Aorta (tissue), 5 donors: ENCODE data around the gene CACNA1B. TPM values are rescaled to one million over a fixed set of nuclear protein-coding genes. Genes with fewer than 3 reads are reported as not detected.
A peak's percentile ranks its signal among the peaks of the same experiment; 100 is the strongest.

ENCODE experiments used
- ATAC-seq: fragments of 200-7000 bp; cut with Tn5 transposase; one replicate; pipeline ENCODE4 v1.9.1; 2022; ENCODE audit warnings: moderate library complexity; ENCODE audit not compliant: low FRiP score
- DNase-seq, 2 donors: peaks; one replicate each; pipeline ENCODE4 v3.0.0-alpha.2; 2020
- H3K27ac ChIP-seq, 2 donors: one replicate each; pipeline ENCODE4 v1.5.1; 2013; ENCODE audit warnings: low read length in 2 of 2, mild to moderate bottlenecking in 2 of 2, moderate library complexity in 2 of 2, control low read depth in 1 of 2, inconsistent platforms in 1 of 2, low read depth in 1 of 2
- H3K27me3 ChIP-seq, 2 donors: one replicate each; pipeline ENCODE4 v1.6.1; 2013; ENCODE audit warnings: control low read depth in 1 of 2, low read length in 1 of 2, mild to moderate bottlenecking in 1 of 2, moderate library complexity in 1 of 2; ENCODE audit not compliant: insufficient read depth in 2 of 2, control insufficient read depth in 1 of 2
- H3K36me3 ChIP-seq, 2 donors: one replicate each; pipeline ENCODE4 v1.6.1; 2013; ENCODE audit warnings: control low read depth in 1 of 2, low read length in 1 of 2, mild to moderate bottlenecking in 1 of 2; ENCODE audit not compliant: insufficient read depth in 2 of 2, control insufficient read depth in 1 of 2
- H3K4me1 ChIP-seq, 2 donors: one replicate each; pipeline ENCODE4 v1.6.1; 2013; ENCODE audit warnings: low read length in 2 of 2, control low read depth in 1 of 2, mild to moderate bottlenecking in 1 of 2, moderate library complexity in 1 of 2; ENCODE audit not compliant: insufficient read depth in 2 of 2, control insufficient read depth in 1 of 2
- H3K4me3 ChIP-seq, 2 donors: one replicate each; pipeline ENCODE4 v1.5.1; 2013; ENCODE audit warnings: low read length in 2 of 2, control low read depth in 1 of 2, mild to moderate bottlenecking in 1 of 2
- H3K9me3 ChIP-seq: one replicate; pipeline ENCODE4 v1.6.1; 2013; ENCODE audit warnings: mild to moderate bottlenecking, low read length; ENCODE audit not compliant: control insufficient read depth
- WGBS, 2 donors: extraction: QIAGEN DNeasy Blood & Tissue Kit; methylation state at CpG; one replicate each; pipeline ENCODE4 v1.1.7; 2013; 5-methylcytosine and 5-hydroxymethylcytosine counted together
- intact Hi-C, 2 donors: fragments of 100-400 bp; cut with DNase I; formaldehyde crosslinking; loops; one replicate each; pipeline versions ENCODE4 v1.14.2 to v1.15.0; 2022
- polyA plus RNA-seq, 2 donors: library from polyadenylated mRNA; stranded (reverse); fragments of 200-250 nt; gene quantifications; one replicate each; pipeline ENCODE4 v1.2.3, GENCODE V29; 2013
- total RNA-seq, 2 donors: library from RNA; stranded (reverse); fragmentation: NEBNext Ultra II Directional; extraction: Animal tissue kit (Norgen Biotek cat#: 25700); gene quantifications; one replicate each; pipeline ENCODE4 v1.2.1, GENCODE V29; 2021
- donor health status: healthy with polysubstance abuse.
- donor health status: Bipolar disorder and iron deficiency.
- donor health status: DM: no; HTN: no; CAD: no.
- donor health status: DM: no; HTN: no; CAD: no.
- donor health status: DM: yes; HTN: yes; CAD: no.

The CACNA1B gene
- total and polyA plus RNA-seq, 4 donors: under 0.01 to 0.05 (median 0.03) TPM; not detected in 1

DNA sequence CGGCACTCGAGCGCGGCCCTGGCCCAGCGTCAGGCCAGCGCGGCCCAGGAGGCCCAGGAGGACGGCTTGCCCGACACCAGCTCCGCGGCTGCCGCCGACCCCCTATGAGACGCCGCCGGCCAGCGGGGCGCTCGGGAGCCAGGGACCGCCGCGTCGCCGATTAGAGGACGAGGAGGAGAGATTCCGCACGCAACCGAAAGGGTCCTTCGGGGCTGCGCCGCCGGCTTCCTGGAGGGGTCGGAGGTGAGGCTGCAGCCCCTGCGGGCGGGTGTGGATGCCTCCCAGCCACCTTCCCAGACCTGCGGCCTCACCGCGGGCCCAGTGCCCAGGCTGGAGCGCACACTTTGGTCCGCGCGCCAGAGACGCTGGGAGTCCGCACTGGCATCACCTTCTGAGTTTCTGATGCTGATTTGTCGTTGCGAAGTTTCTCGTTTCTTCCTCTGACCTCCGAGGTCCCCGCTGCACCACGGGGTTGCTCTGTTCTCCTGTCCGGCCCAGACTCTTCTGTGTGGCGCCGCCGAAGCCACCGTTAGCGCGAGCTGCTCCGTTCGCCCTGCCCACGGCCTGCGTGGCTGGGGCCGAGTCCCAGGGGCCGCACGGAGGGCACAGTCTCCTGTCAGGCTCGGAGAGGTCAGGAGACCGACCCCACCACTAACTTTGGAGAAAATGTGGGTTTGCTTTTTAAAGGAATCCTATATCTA is 42.6 kb upstream of the CACNA1B start:
- Histone ChIP-seq H3K4me3 (no peak overlapping the region), H3K4me1 (no peaks in the 10 kb centered on the region), H3K36me3 (peaks cover 3 to 7% of the 10 kb centered on the region in 2 donors), H3K9me3 (no peaks in the 10 kb centered on the region), H3K27me3 (no peaks in the 10 kb centered on the region), H3K27ac (no peak overlapping the region)
- peak in 1 of 2 donors; percentile 41 for DNase-seq
- intact Hi-C loops: no loop called here
- no peak for ATAC-seq
- WGBS, 2 donors: 96% methylated on average over 55 to 66 of the region's 66 CpGs

DNA sequence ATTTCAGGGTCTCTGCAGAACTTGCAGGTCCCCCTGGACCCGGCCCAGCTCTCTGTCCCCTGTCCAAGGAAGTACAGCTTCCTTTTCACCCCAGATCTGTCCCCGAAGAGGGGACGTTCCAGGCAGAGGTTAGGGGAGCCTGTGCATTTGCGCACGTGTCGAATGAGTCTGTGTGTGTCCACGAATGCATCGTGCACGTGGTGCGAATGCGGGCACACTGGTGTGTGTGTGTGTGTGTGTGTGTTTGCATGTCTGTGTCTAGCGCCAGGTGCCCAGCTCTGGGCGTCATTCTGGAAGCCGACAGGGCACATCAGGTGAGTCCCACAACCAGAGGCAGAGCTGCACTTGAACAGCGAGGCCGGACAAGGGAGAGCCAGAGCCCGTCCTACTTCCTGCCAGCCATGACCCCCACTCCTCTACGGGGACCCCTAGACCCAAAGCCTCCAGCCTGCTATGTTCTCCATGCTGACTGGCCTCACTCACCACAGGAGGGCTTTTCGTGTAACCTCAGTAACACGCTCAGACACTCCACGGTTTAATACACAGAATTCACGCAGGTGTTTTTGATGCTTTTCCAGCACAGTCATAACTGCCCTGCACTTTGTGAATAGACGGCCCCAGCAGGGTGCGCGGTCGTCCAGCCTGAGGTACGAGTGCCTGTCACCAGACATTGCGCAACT is 41.3 kb upstream of the CACNA1B start:
- H3K4me1 ChIP-seq: no peaks in the 10 kb centered on the region
- no peak overlapping the region for H3K4me3 ChIP-seq
- H3K27me3 ChIP-seq: no peaks in the 10 kb centered on the region
- no peak for DNase-seq
- WGBS, 2 donors: 91% methylated on average over 28 of the region's 28 CpGs
- no peak overlapping the region for H3K27ac ChIP-seq
- H3K9me3 ChIP-seq: no peaks in the 10 kb centered on the region
- peaks cover 3 to 7% of the 10 kb centered on the region in 2 donors for H3K36me3 ChIP-seq
- ATAC-seq: no peak
- intact Hi-C loops: no loop called here

DNA sequence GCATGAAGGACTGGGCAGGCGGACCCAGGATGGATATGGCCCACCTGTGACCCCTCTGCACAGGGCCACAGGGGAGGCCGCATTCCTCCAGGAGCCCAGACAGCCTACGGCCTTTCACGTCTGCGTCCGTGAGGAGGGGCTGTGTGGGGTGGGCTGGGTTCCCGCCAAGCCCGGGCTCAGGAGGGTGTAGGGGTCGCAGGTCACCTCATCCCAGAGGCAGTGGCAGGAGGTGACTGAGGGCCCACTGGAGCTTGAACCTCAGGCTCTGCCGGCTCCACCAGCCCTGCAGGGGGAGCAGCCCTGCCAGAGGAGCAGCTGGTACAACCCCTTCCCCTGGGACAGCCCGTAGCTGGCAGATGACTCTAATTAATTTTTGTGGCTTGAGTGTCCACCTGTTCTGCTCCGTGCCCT is 40.7 kb upstream of the CACNA1B start:
- Histone ChIP-seq H3K4me1 (no peaks in the 10 kb centered on the region), H3K27ac (no peak overlapping the region), H3K9me3 (no peaks in the 10 kb centered on the region), H3K36me3 (peaks cover 3 to 7% of the 10 kb centered on the region in 2 donors), H3K4me3 (no peak overlapping the region), H3K27me3 (no peaks in the 10 kb centered on the region)
- intact Hi-C loops: no loop called here
- DNase-seq: no peak
- 64 to 74% methylated on average over 12 of the region's 12 CpGs for WGBS, 2 donors
- ATAC-seq: no peak

GRCh38 chr9:137837345-137838278 is 40.0 kb upstream of the CACNA1B start:
- peaks cover 3 to 7% of the 10 kb centered on the region in 2 donors for H3K36me3 ChIP-seq
- H3K9me3 ChIP-seq: no peaks in the 10 kb centered on the region
- WGBS, 2 donors: 90 to 91% methylated on average over 20 of the region's 20 CpGs
- H3K4me3 ChIP-seq: no peak overlapping the region
- ATAC-seq (peak; percentile 29), DNase-seq (no peak)
- intact Hi-C loops: no loop called here
- H3K27ac ChIP-seq: no peak overlapping the region
- no peaks in the 10 kb centered on the region for H3K27me3 ChIP-seq
- no peaks in the 10 kb centered on the region for H3K4me1 ChIP-seq

DNA sequence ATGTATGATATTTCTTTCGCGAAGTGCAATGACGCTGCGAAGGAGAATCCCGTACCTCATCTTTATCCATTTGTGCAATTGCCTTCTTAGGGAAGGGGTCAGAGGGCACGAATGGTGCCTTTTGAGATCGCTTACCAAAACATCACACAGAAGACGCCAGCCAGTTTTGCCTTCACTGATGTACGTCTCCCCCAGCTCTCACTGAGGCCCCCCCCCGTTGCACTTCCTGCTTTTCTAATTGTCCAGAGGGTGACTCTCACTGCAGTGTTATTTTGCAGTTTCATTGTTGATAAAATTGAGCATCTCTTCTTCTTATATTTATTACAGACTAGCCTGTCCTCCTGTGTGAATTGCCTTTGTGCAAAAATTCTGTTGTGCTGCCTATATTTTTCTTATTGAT is 39.0 kb upstream of the CACNA1B start:
- no peak overlapping the region for H3K4me3 ChIP-seq

DNA sequence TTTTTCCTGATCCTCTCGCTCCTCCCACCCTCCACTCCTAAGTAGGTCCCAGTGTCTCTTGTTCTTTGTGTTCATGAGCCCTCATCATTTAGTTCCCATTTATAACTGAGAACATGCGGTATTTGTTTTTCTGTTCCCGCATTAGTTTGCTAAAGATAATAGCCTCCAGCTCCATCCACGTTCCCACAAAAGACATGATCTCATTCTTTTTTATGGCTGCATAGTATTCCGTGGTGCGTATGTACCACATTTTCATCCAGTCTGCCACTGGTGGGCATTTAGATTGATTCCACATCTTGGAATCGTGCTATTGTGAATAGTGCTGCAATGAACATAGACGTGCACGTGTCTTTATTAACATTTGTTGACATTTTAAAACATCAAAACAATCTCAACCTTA is 34.2 kb upstream of the CACNA1B start:
- intact Hi-C loops: no loop called here
- Histone ChIP-seq H3K4me3 (no peak overlapping the region), H3K4me1 (no peaks in the 10 kb centered on the region), H3K27ac (no peak overlapping the region), H3K27me3 (no peaks in the 10 kb centered on the region), H3K36me3 (no peaks in the 10 kb centered on the region), H3K9me3 (no peaks in the 10 kb centered on the region)
- ATAC-seq (no peak), DNase-seq (no peak)
- WGBS, 2 donors: 89 to 97% methylated on average over 9 of the region's 9 CpGs

More for the DNA sequence above, 39.0 kb upstream of the CACNA1B start:
- 89 to 93% methylated on average over 10 of the region's 10 CpGs for WGBS, 2 donors
- H3K36me3 ChIP-seq: peaks cover 3 to 7% of the 10 kb centered on the region in 2 donors
- DNase-seq (no peak), ATAC-seq (no peak)
- H3K4me1 ChIP-seq: no peaks in the 10 kb centered on the region
- H3K27me3 ChIP-seq: no peaks in the 10 kb centered on the region
- no peaks in the 10 kb centered on the region for H3K9me3 ChIP-seq
- intact Hi-C loops: no loop called here
- no peak overlapping the region for H3K27ac ChIP-seq

DNA sequence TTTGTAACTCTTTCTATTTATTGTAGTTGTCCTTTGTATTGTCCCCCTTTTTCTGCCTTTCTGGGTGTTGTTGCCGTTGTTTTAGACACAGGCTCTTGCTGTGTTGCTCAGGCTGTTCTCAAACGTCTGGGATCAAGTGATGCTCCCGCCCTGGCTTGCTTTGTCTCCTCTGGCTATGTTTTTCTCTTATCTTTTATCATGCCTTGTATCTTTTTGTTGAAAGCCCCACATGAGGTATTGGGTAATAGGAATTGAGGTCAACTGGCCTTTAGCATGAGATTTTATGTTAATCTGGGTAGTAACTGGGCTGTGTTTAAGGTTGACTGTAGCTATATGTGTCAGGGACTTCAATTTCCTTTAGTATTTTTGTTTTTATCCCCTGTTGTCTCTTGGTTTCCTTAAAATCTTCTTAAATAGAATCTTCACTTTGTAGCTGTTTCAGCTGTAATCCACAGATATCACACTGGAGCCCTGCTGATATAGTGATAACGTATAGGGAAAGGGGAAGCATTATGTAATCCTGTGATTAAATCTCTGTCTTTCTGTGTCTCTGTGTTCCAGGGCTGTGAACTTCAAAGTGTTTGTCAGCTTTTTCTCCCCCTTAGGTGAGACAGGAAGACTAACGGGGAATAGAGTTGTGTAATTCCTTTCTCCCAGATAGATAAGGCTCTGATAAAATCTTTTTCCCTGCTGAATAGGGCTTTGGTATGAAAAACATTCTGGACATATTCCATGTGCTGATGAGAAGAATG is 25.9 kb upstream of the CACNA1B start:
- 61 to 71% methylated on average over 5 of the region's 5 CpGs for WGBS, 2 donors
- no peaks in the 10 kb centered on the region for H3K4me1 ChIP-seq
- no peak overlapping the region for H3K4me3 ChIP-seq
- H3K27me3 ChIP-seq: no peaks in the 10 kb centered on the region
- DNase-seq (no peak), ATAC-seq (no peak)
- intact Hi-C loops: no loop called here
- peaks cover 7% of the 10 kb centered on the region for H3K9me3 ChIP-seq
- H3K36me3 ChIP-seq: no peaks in the 10 kb centered on the region
- H3K27ac ChIP-seq: no peak overlapping the region

DNA sequence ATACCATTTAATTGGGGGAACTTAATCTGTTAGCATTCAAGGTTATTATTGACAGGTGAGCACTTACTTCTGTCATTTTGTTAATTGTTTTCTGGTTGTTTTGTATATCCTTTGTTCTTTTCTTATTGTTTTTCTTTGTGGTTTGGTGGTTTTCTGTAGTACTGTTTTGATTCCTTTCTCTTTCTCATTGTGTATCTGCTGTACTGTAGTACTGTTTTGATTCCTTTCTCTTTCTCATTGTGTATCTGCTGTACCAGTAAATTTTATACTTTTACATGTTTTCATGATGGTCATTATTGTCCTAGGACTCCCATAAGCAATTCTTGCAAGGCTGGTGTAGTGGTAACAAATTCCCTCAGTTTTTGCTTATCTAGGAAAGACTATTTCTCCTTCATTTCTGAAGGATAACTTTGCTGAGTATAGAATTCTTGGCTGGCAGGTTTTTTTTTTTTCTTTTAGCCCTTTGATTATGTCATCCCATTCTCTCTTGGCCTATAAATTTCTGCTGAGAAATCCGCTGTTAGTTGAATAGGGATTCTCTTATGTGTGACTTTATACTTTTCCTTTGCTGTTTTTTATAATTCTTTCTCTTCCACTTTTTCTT is 24.1 kb upstream of the CACNA1B start:
- intact Hi-C loops: no loop called here

More for the DNA sequence above, 24.1 kb upstream of the CACNA1B start:
- WGBS, 2 donors: 88 to 95% methylated on average over 1 of the region's 1 CpG
- no peaks in the 10 kb centered on the region for H3K27me3 ChIP-seq
- H3K4me1 ChIP-seq: no peaks in the 10 kb centered on the region
- H3K9me3 ChIP-seq: peaks cover 7% of the 10 kb centered on the region
- H3K4me3 ChIP-seq: no peak overlapping the region
- H3K27ac ChIP-seq: no peak overlapping the region
- no peak for ATAC-seq
- H3K36me3 ChIP-seq: no peaks in the 10 kb centered on the region
- no peak for DNase-seq
